K562 (cell line): Measurements from ENCODE around the gene ERP27.

Source experiments
- EZH2 ChIP-seq: IDR thresholded peaks from 2 replicates; pipeline ENCODE4 v1.6.1; 2012; ENCODE audit warnings: low read depth, mild to moderate bottlenecking, inconsistent platforms, low read length, borderline replicate concordance
- GABPB1 ChIP-seq: sonication (generic); formaldehyde crosslinking; IDR thresholded peaks from 2 replicates; pipeline ENCODE4 v1.8.0; 2022; ENCODE audit warnings: mild to moderate bottlenecking, missing genetic modification reagents
- POLR2A ChIP-seq: fragments of 450-650 bp; conservative IDR thresholded peaks from 2 replicates; pipeline ENCODE4 v1.6.1; 2016
- RBBP5 ChIP-seq: fragments of 200-600 bp; sonication (generic); IDR thresholded peaks from 2 replicates; pipeline ENCODE4 v1.6.1; 2012; ENCODE audit warnings: borderline replicate concordance, mild to moderate bottlenecking, low read length, control low read depth, inconsistent platforms; ENCODE audit not compliant: insufficient read depth, poor library complexity, severe bottlenecking
- TF ChIP-seq, protein P1 (sequence below): sonication (generic); formaldehyde crosslinking; IDR thresholded peaks from 2 replicates; pipeline ENCODE4 v1.8.0; 2022; ENCODE audit warnings: missing genetic modification reagents, mild to moderate bottlenecking, borderline replicate concordance
- TF ChIP-seq, protein P2 (sequence below): sonication (generic); formaldehyde crosslinking; IDR thresholded peaks from 2 replicates; pipeline ENCODE4 v1.8.0; 2023; ENCODE audit warnings: missing genetic modification reagents, mild to moderate bottlenecking, borderline replicate concordance

DNA sequence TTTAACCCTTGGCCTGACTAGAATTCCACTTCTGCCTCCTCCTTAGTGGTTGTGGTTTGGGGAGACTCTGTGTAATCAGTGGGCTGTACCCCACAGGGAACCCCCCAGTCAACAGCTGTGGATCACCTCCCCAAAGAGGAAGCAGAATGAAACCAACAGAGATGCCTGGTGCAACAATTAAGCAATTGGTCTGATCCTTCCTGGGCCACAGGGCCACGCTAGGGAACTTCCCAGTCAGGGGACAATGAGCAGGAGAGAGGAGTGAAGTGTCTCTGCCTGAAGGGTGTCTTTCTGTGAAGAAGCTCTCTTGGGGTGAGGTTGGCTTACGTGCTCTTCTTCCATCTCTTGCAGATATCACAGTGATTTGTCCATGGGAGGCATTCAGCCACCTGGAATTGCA lies 42.7 kb upstream of the ERP27 start:
- no peak for TF ChIP-seq POLR2A
- TF ChIP-seq, protein P1, sequence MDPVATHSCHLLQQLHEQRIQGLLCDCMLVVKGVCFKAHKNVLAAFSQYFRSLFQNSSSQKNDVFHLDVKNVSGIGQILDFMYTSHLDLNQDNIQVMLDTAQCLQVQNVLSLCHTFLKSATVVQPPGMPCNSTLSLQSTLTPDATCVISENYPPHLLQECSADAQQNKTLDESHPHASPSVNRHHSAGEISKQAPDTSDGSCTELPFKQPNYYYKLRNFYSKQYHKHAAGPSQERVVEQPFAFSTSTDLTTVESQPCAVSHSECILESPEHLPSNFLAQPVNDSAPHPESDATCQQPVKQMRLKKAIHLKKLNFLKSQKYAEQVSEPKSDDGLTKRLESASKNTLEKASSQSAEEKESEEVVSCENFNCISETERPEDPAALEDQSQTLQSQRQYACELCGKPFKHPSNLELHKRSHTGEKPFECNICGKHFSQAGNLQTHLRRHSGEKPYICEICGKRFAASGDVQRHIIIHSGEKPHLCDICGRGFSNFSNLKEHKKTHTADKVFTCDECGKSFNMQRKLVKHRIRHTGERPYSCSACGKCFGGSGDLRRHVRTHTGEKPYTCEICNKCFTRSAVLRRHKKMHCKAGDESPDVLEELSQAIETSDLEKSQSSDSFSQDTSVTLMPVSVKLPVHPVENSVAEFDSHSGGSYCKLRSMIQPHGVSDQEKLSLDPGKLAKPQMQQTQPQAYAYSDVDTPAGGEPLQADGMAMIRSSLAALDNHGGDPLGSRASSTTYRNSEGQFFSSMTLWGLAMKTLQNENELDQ (CRISPR knock-in tag): no peak
- no peak for TF ChIP-seq RBBP5
- TF ChIP-seq, protein P2, sequence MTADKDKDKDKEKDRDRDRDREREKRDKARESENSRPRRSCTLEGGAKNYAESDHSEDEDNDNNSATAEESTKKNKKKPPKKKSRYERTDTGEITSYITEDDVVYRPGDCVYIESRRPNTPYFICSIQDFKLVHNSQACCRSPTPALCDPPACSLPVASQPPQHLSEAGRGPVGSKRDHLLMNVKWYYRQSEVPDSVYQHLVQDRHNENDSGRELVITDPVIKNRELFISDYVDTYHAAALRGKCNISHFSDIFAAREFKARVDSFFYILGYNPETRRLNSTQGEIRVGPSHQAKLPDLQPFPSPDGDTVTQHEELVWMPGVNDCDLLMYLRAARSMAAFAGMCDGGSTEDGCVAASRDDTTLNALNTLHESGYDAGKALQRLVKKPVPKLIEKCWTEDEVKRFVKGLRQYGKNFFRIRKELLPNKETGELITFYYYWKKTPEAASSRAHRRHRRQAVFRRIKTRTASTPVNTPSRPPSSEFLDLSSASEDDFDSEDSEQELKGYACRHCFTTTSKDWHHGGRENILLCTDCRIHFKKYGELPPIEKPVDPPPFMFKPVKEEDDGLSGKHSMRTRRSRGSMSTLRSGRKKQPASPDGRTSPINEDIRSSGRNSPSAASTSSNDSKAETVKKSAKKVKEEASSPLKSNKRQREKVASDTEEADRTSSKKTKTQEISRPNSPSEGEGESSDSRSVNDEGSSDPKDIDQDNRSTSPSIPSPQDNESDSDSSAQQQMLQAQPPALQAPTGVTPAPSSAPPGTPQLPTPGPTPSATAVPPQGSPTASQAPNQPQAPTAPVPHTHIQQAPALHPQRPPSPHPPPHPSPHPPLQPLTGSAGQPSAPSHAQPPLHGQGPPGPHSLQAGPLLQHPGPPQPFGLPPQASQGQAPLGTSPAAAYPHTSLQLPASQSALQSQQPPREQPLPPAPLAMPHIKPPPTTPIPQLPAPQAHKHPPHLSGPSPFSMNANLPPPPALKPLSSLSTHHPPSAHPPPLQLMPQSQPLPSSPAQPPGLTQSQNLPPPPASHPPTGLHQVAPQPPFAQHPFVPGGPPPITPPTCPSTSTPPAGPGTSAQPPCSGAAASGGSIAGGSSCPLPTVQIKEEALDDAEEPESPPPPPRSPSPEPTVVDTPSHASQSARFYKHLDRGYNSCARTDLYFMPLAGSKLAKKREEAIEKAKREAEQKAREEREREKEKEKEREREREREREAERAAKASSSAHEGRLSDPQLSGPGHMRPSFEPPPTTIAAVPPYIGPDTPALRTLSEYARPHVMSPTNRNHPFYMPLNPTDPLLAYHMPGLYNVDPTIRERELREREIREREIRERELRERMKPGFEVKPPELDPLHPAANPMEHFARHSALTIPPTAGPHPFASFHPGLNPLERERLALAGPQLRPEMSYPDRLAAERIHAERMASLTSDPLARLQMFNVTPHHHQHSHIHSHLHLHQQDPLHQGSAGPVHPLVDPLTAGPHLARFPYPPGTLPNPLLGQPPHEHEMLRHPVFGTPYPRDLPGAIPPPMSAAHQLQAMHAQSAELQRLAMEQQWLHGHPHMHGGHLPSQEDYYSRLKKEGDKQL (CRISPR knock-in tag): no peak
- TF ChIP-seq GABPB1 (CRISPR knock-in tag): no peak
- TF ChIP-seq EZH2: no peak
